ENCODE data around the gene ZNF618. TPM values are rescaled to one million over a fixed set of nuclear protein-coding genes. Genes with fewer than 3 reads are reported as not detected.

The ZNF618 gene
- total RNA-seq, 1 experiment from 2014 or later: 1.8 TPM

GRCh38 chr9:113926211-113926610, 50.1 kb downstream of the ZNF618 start:
- no TSS peak for BruUV-seq (replicated peaks)
- DNase-seq (ENCODE audit: low read depth, low spot score) (no peak), ATAC-seq (no peak)
- Histone ChIP-seq H3K4me3 (ENCODE audit: low read depth in 2 of 2, low read length in 2 of 2) (no peak overlapping the region), H3K27ac (ENCODE audit: low read length) (no peak overlapping the region), H3K36me3 (ENCODE audit: control insufficient read depth, insufficient read depth, low read length) (no peaks in the 10 kb centered on the region), H3K9me3 (ENCODE audit: control insufficient read depth, insufficient read depth, low read depth, low read length) (no peaks in the 10 kb centered on the region), H3K4me1 (ENCODE audit: control insufficient read depth, insufficient read depth, low read length) (no peaks in the 10 kb centered on the region), H3K27me3 (ENCODE audit: control insufficient read depth, insufficient read depth, low read length) (no peaks in the 10 kb centered on the region)
- in situ Hi-C loops (cut with HindIII; ENCODE audit: low pct_unique_long_range_greater_than_20kb, low sequenced_read_pairs): no loop called here
- ChIA-PET POLR2A (no interaction called here), CTCF (no interaction called here)
- TF ChIP-seq TCF7L2 (IDR thresholded peaks at IDR 0.05; ENCODE audit: low read depth, low read length) (no peak), REST (IDR thresholded peaks at IDR 0.05; ENCODE audit: insufficient read depth in 1 of 2, low read depth in 2 of 2, low read length in 1 of 2) (no peak), POLR2AphosphoS5 (IDR thresholded peaks at IDR 0.05; ENCODE audit: low read depth, low read length) (no peak), SIN3A (IDR thresholded peaks at IDR 0.05; ENCODE audit: borderline replicate concordance, insufficient read depth, low read depth, low read length) (no peak), CTCF (IDR thresholded peaks at IDR 0.05) (no peak)
- intact Hi-C loops (cut with micrococcal nuclease; ENCODE audit: unreplicated experiment): no loop called here

- H3K9me3 ChIP-seq (ENCODE audit: control insufficient read depth, insufficient read depth, low read depth, low read length): no peaks in the 10 kb centered on the region
- ATAC-seq (no peak), DNase-seq (ENCODE audit: low read depth, low spot score) (no peak)
- CTCF ChIA-PET: no interaction called here
- no peak overlapping the region for H3K27ac ChIP-seq (ENCODE audit: low read length)
- TF ChIP-seq CTCF (IDR thresholded peaks at IDR 0.05): no peak
- no peak for TF ChIP-seq REST (IDR thresholded peaks at IDR 0.05; ENCODE audit: insufficient read depth in 1 of 2, low read depth in 2 of 2, low read length in 1 of 2)
- TF ChIP-seq SIN3A (IDR thresholded peaks at IDR 0.05; ENCODE audit: borderline replicate concordance, insufficient read depth, low read depth, low read length): no peak
- TF ChIP-seq POLR2AphosphoS5 (IDR thresholded peaks at IDR 0.05; ENCODE audit: low read depth, low read length): no peak
- TF ChIP-seq TCF7L2 (IDR thresholded peaks at IDR 0.05; ENCODE audit: low read depth, low read length): no peak
- H3K4me3 ChIP-seq (ENCODE audit: low read depth in 2 of 2, low read length in 2 of 2): no peak overlapping the region
- in situ Hi-C loops (cut with HindIII; ENCODE audit: low pct_unique_long_range_greater_than_20kb, low sequenced_read_pairs) (no loop called here), intact Hi-C loops (cut with micrococcal nuclease; ENCODE audit: unreplicated experiment) (no loop called here)
- POLR2A ChIA-PET: interaction anchor here (0.6 kb wide), 1 partner anchor 169 kb away, joined by 3 read pairs; no protein-coding TSS in a partner anchor
- H3K27me3 ChIP-seq (ENCODE audit: control insufficient read depth, insufficient read depth, low read length): no peaks in the 10 kb centered on the region
- no TSS peak for BruUV-seq (replicated peaks)
- no peaks in the 10 kb centered on the region for H3K36me3 ChIP-seq (ENCODE audit: control insufficient read depth, insufficient read depth, low read length)
- H3K4me1 ChIP-seq (ENCODE audit: control insufficient read depth, insufficient read depth, low read length): no peaks in the 10 kb centered on the region
Observed at GRCh38 chr9:113927277-113927676, 51.2 kb downstream of the ZNF618 start.

Data from Panc1 (cell line).